ENCODE measurements around the gene CCDC50.

The CCDC50 gene

DNA sequence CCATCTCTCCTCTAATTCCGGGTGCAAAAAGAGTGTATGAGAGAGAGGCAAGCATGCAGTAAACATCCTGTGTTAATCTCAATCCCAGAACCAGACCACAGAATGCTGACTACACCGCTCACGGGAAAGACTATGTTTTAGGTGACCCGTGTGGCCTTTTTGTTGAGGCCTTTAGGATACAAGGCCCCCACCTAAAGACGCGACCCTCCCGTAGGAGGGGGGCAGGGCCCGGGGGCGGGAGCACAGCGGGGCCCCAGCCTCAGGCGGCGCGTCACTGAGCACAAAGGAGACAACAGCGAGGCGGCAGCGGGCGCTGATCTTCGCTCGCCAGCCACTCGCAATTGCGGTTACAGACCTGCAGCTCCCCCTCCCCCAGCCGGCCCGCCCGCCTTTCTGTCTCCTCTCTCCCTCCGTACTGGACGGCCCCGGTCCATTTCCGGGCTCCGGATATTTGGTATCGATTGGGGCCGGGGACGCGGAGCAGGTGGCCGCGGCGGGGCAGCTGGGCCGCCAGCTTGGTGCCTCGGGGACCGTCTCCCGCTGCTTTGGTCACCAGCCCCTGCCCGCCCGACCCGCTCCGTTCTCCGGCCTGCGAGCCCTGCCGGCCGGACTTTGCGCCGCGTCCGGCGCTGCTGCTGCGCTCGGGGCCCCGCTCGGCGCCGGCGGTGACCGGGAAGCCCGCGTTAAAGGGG lies at the start of gene CCDC50:
Gene CCDC50, plus strand, starts transcription at position 433 of the 692 bp plus-strand sequence. CDS start 281 bp downstream, outside the sequence.
- Mint-ChIP-seq H3K27me3 (peaks cover 23% of the 10 kb centered on the region), H3K4me1 (no peaks in the 10 kb centered on the region), H3K36me3 (no peaks in the 10 kb centered on the region), H3K27ac (no peak within 1 kb of the TSS), H3K4me3 (peak within 1 kb of the TSS; percentile 43), H3K9me3 (no peaks in the 10 kb centered on the region)

- Mint-ChIP-seq H3K27me3 (no peaks in the 10 kb centered on the region), H3K27ac (no peak overlapping the region), H3K4me3 (no peak overlapping the region), H3K9me3 (peaks cover 2% of the 10 kb centered on the region), H3K36me3 (no peaks in the 10 kb centered on the region), H3K4me1 (no peaks in the 10 kb centered on the region)
These were observed 49.1 kb upstream of the CCDC50 start for GRCh38 chr3:191280111-191280510.

DNA sequence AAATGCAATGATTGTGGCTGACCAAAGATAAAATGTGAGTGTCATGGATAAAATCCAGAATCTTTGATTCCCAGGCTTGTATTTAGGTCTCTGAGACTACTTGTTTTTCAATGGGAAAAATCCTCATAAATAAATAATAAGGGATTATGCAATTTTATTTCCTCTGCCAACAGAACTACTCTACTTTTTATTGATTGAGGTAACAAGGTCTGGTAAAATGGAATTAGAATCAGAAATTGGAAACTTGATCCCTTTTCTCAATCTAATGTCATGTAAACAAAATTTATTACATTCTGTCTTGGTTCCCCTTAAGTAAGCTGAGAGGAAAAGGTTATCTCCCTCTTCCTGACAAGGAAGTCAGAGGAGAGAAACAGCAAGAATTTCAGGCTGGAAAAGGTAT lies 48.3 kb upstream of the CCDC50 start:
- Mint-ChIP-seq H3K4me3 (no peak overlapping the region), H3K36me3 (no peaks in the 10 kb centered on the region), H3K4me1 (no peaks in the 10 kb centered on the region), H3K27me3 (no peaks in the 10 kb centered on the region), H3K9me3 (peaks cover 5% of the 10 kb centered on the region), H3K27ac (no peak overlapping the region)

DNA sequence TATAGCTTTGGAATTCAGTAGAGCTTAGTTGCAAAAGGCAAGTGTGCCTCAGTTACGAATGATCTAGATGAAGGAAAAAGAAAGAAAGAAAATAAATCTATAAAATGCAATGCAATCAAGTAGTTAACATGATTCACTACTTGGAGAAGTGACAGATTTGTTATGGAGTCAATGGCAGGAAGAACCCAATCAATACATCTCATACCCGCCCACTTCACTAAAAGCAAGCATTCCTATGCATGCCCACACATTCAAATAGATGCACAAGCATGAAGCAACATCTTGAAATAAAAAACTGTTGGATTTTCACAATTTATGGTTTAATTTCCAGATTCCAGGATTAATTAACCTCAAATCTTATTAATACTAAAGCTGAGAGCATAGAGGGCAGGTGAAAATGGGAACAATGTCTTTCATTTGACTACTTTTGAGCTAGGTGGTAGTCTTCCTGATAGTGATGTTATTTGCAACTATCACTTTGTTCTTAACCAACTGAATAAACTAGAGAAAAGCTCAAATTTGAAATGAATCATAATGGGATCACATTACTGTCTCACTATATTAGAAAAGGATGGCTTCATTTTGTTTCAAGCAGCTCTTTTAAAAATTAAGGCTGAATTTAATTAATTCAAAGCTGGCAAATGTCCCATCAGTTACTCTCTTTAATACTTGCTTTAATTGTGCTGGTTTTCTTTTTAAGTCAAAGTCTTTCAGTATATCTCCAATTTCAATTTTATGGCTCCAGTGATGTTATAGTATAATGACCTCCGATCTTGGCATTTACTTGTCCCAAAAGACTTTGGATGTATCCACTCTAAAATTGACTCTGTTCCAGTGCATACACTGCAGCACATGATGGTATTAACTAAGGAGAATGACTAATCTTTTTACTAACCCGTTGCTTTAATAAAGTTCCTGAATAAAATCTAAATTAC lies 46.7 kb upstream of the CCDC50 start:
- Mint-ChIP-seq H3K36me3 (no peaks in the 10 kb centered on the region), H3K27ac (no peak overlapping the region), H3K4me3 (no peak overlapping the region), H3K27me3 (no peaks in the 10 kb centered on the region), H3K9me3 (peaks cover 5% of the 10 kb centered on the region), H3K4me1 (no peaks in the 10 kb centered on the region)

- no peaks in the 10 kb centered on the region for H3K27me3 Mint-ChIP-seq
- no peaks in the 10 kb centered on the region for H3K36me3 Mint-ChIP-seq
- no peak overlapping the region for H3K27ac Mint-ChIP-seq
- no peak overlapping the region for H3K4me3 Mint-ChIP-seq
- H3K4me1 Mint-ChIP-seq = no peaks in the 10 kb centered on the region
- H3K9me3 Mint-ChIP-seq = peaks cover 5% of the 10 kb centered on the region
These were observed 45.8 kb upstream of the CCDC50 start for GRCh38 chr3:191283400-191283799.

- no peak overlapping the region for H3K4me3 Mint-ChIP-seq
- no peaks in the 10 kb centered on the region for H3K27me3 Mint-ChIP-seq
- H3K27ac Mint-ChIP-seq = no peak overlapping the region
These were observed 38.7 kb upstream of the CCDC50 start for GRCh38 chr3:191290311-191291025.

GRCh38 chr3:191292243-191293015 lies 36.8 kb upstream of the CCDC50 start:
- Mint-ChIP-seq H3K4me1 (peaks cover 3% of the 10 kb centered on the region), H3K36me3 (no peaks in the 10 kb centered on the region), H3K27me3 (no peaks in the 10 kb centered on the region), H3K9me3 (no peaks in the 10 kb centered on the region), H3K27ac (no peak overlapping the region), H3K4me3 (no peak overlapping the region)

More at GRCh38 chr3:191290311-191291025, 38.7 kb upstream of the CCDC50 start:
- H3K4me1 Mint-ChIP-seq = peaks cover 3% of the 10 kb centered on the region
- H3K36me3 Mint-ChIP-seq = no peaks in the 10 kb centered on the region
- no peaks in the 10 kb centered on the region for H3K9me3 Mint-ChIP-seq

DNA sequence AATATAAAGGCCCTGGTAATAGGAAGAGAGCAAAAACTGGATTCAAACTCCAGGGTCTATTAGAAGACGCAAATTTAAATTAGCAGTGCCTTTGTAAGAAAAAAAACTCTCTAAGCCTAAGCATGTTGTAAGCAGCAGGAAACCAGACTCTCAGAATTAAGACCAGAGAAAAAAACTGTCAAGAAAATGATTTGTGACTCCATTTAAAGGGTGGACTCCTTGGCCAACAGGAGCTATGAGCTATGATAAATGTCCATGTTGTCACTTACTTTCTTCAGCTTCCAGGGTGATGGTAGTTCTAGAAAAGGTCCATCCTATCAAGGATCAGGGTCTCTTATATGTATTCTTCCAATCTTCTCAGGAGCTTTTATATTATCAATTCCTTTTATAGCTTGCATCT lies 34.9 kb upstream of the CCDC50 start:
- Mint-ChIP-seq H3K27ac (no peak overlapping the region), H3K4me3 (no peak overlapping the region), H3K27me3 (no peaks in the 10 kb centered on the region), H3K9me3 (no peaks in the 10 kb centered on the region), H3K36me3 (no peaks in the 10 kb centered on the region), H3K4me1 (peaks cover 3% of the 10 kb centered on the region)

- H3K4me1 Mint-ChIP-seq = no peaks in the 10 kb centered on the region
These were observed 33.1 kb upstream of the CCDC50 start for GRCh38 chr3:191296041-191296541.

DNA sequence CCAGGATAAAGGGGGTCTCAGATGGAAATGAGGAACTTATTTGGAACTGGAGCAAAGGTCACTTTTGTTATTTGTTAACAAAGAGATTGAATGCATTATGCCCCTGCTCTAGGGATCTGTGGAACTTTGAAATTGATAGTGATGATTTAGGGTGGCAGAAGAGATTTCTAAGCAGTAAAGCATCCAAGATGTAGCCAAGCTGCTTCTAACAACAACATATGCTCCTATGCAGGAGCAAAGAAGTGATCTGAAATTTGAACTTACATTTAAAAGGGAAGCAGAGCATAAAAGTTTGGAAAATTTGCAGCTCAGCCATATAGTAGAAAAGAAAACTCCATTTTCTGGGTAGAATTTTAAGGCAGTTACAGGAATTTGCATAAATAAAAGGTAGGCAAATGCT lies 30.3 kb upstream of the CCDC50 start:
- no peaks in the 10 kb centered on the region for H3K36me3 Mint-ChIP-seq
- H3K27ac Mint-ChIP-seq = no peak overlapping the region
- H3K9me3 Mint-ChIP-seq = no peaks in the 10 kb centered on the region
- no peaks in the 10 kb centered on the region for H3K27me3 Mint-ChIP-seq
- H3K4me3 Mint-ChIP-seq = no peak overlapping the region
- H3K4me1 Mint-ChIP-seq = no peaks in the 10 kb centered on the region

More at GRCh38 chr3:191296041-191296541, 33.1 kb upstream of the CCDC50 start:
- H3K4me3 Mint-ChIP-seq = no peak overlapping the region
- no peaks in the 10 kb centered on the region for H3K27me3 Mint-ChIP-seq
- H3K9me3 Mint-ChIP-seq = no peaks in the 10 kb centered on the region
- no peak overlapping the region for H3K27ac Mint-ChIP-seq
- H3K36me3 Mint-ChIP-seq = no peaks in the 10 kb centered on the region

DNA sequence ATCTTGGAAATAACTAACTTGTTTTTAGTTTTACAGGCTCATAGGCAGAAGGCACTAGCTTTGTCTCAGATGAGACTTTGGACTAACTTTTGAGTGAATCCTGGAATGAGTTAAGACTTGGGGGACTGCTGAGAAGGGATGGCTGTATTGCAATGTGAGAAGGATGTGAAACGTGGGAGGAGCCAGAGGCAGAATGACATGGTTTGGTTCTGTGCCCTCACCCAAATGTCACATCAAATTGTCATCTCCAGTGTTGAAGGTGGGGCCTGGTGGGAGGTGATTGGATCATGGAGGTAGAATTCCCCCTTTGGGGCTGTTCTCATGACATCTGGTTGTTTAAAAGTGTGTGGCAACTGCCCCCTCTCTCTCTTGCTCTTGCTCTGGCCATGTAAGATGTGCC lies 28.8 kb upstream of the CCDC50 start:
- Mint-ChIP-seq H3K9me3 (no peaks in the 10 kb centered on the region), H3K4me1 (no peaks in the 10 kb centered on the region), H3K27ac (no peak overlapping the region), H3K27me3 (no peaks in the 10 kb centered on the region), H3K4me3 (no peak overlapping the region), H3K36me3 (no peaks in the 10 kb centered on the region)

DNA sequence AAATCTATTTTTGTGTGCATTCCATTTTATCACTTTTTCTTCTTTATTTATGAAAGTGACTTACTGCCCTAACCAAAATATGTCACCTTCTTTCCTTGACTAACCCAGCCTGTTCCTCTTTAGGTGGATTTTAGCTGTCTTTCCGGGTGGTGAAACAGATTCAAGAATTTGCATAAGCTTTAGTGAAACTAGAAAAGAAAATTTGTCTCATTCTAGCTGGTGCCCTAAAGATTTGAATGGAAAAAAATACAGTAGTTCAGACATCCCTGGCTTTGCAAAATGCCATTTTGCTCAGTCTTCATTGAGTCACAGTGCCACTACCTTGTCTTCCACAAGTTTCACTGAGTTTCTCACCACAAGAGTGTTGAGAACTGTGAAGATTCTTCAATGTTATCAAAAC lies 28.2 kb upstream of the CCDC50 start:
- no peaks in the 10 kb centered on the region for H3K4me1 Mint-ChIP-seq
- no peaks in the 10 kb centered on the region for H3K9me3 Mint-ChIP-seq
- no peaks in the 10 kb centered on the region for H3K27me3 Mint-ChIP-seq
- H3K4me3 Mint-ChIP-seq = no peak overlapping the region
- H3K36me3 Mint-ChIP-seq = no peaks in the 10 kb centered on the region
- H3K27ac Mint-ChIP-seq = no peak overlapping the region

- no peak overlapping the region for H3K4me3 Mint-ChIP-seq
- no peaks in the 10 kb centered on the region for H3K9me3 Mint-ChIP-seq
- H3K27me3 Mint-ChIP-seq = no peaks in the 10 kb centered on the region
- H3K36me3 Mint-ChIP-seq = no peaks in the 10 kb centered on the region
- no peak overlapping the region for H3K27ac Mint-ChIP-seq
- no peaks in the 10 kb centered on the region for H3K4me1 Mint-ChIP-seq
These were observed 27.3 kb upstream of the CCDC50 start for GRCh38 chr3:191301782-191302411.

GRCh38 chr3:191302451-191302850 lies 26.7 kb upstream of the CCDC50 start:
- H3K4me3 Mint-ChIP-seq = no peak overlapping the region
- no peaks in the 10 kb centered on the region for H3K36me3 Mint-ChIP-seq
- H3K4me1 Mint-ChIP-seq = no peaks in the 10 kb centered on the region
- no peak overlapping the region for H3K27ac Mint-ChIP-seq
- H3K27me3 Mint-ChIP-seq = no peaks in the 10 kb centered on the region
- no peaks in the 10 kb centered on the region for H3K9me3 Mint-ChIP-seq

Data from activated naive CD4-positive, alpha-beta T cell treated with anti-CD3 and anti-CD28 coated beads, Interleukin-2, amount 50 U/mL, for 24 hours (primary cell).